ENCODE data around the gene GSTCD. TPM values are rescaled to one million over a fixed set of nuclear protein-coding genes. Genes with fewer than 3 reads are reported as not detected.

GSTCD gene
- total and polyA plus RNA-seq, 9 of the 15 experiments (the other 6 are each of a cell fraction or from before 2014, with no cell fraction given): 4.5 to 36.3 (median 16.0) TPM

- H3K27me3 ChIP-seq (ENCODE audit: control insufficient read depth in 2 of 2, insufficient read depth in 2 of 2, low read length in 2 of 2): peaks cover 0 to 4% of the 10 kb centered on the region in 2 experiments; a peak in 3 of 5 replicates
- no peaks in the 10 kb centered on the region for H4K20me1 ChIP-seq (replicated peaks; ENCODE audit: control insufficient read depth, insufficient read depth, low read length)
- CTCF ChIA-PET (ENCODE audit: low intra/inter-chr PET ratio): no interaction called here
- DNase-seq (ENCODE audit: extremely low read depth in 1 of 4, low spot score in 3 of 4) (no peak), FAIRE-seq (no peak), ATAC-seq (no peak)
- H2AFZ ChIP-seq (ENCODE audit: low read depth, low read length): no peak overlapping the region
- H3K4me2 ChIP-seq (ENCODE audit: insufficient read depth, low read length): no peak overlapping the region
- POLR2A ChIA-PET: no interaction called here
- no peaks in the 10 kb centered on the region for H3K9me1 ChIP-seq (ENCODE audit: control insufficient read depth, insufficient read depth, low read length)
- H3K9me3 ChIP-seq (replicated peaks; ENCODE audit: control insufficient read depth, insufficient read depth, low read depth, low read length): no peaks in the 10 kb centered on the region
- in situ Hi-C loops (cut with MboI): no loop called here
- intact Hi-C loops (cut with micrococcal nuclease): no loop called here
- no peak overlapping the region for H3K27ac ChIP-seq (ENCODE audit: extremely low read depth, low read depth, low read length)
- no TSS peak for BruUV-seq (replicated peaks)
- WGBS (ENCODE audit: insufficient coverage, low coverage, missing lambda C conversion rate): 61% methylated on average over 3 of the region's 3 CpGs
- no peaks in the 10 kb centered on the region for H3K36me3 ChIP-seq (ENCODE audit: control insufficient read depth, insufficient read depth, low read length)
- no peaks in the 10 kb centered on the region for H3K79me2 ChIP-seq (ENCODE audit: control insufficient read depth, insufficient read depth, low read length)
- H3K9ac ChIP-seq (ENCODE audit: insufficient read depth in 1 of 2, low read depth in 2 of 2, low read length in 2 of 2): no peak overlapping the region
- H3K4me1 ChIP-seq (replicated peaks in 1 of 2; ENCODE audit: control insufficient read depth in 2 of 2, insufficient read depth in 2 of 2, low read length in 2 of 2): no peaks in the 10 kb centered on the region
- H3K4me3 ChIP-seq: no peak overlapping the region
- TF ChIP-seq TAL1 (IDR thresholded peaks at IDR 0.05) (no peak), ZNF445 (CRISPR knock-in tag; IDR thresholded peaks at IDR 0.05; ENCODE audit: low read depth) (no peak), U2AF2 (optimal IDR thresholded peaks at IDR 0.05; ENCODE audit: low read depth, low read length) (no peak)
Observed at GRCh38 chr4:105661028-105661427, 47.6 kb upstream of the GSTCD start.

- FAIRE-seq (no peak), DNase-seq (ENCODE audit: extremely low read depth in 1 of 4, low spot score in 3 of 4) (no peak), ATAC-seq (no peak)
- Histone ChIP-seq H3K27me3 (ENCODE audit: control insufficient read depth in 2 of 2, insufficient read depth in 2 of 2, low read length in 2 of 2) (peaks cover 0 to 4% of the 10 kb centered on the region in 2 experiments; a peak in 2 of 5 replicates), H2AFZ (ENCODE audit: low read depth, low read length) (no peak overlapping the region), H3K36me3 (ENCODE audit: control insufficient read depth, insufficient read depth, low read length) (no peaks in the 10 kb centered on the region), H3K27ac (ENCODE audit: extremely low read depth, low read depth, low read length) (no peak overlapping the region), H3K4me1 (replicated peaks in 1 of 2; ENCODE audit: control insufficient read depth in 2 of 2, insufficient read depth in 2 of 2, low read length in 2 of 2) (no peaks in the 10 kb centered on the region), H3K79me2 (ENCODE audit: control insufficient read depth, insufficient read depth, low read length) (no peaks in the 10 kb centered on the region), H3K4me2 (ENCODE audit: insufficient read depth, low read length) (no peak overlapping the region), H3K4me3 (no peak overlapping the region), H3K9me1 (ENCODE audit: control insufficient read depth, insufficient read depth, low read length) (no peaks in the 10 kb centered on the region), H3K9me3 (replicated peaks; ENCODE audit: control insufficient read depth, insufficient read depth, low read depth, low read length) (no peaks in the 10 kb centered on the region), H3K9ac (ENCODE audit: insufficient read depth in 1 of 2, low read depth in 2 of 2, low read length in 2 of 2) (no peak overlapping the region), H4K20me1 (replicated peaks; ENCODE audit: control insufficient read depth, insufficient read depth, low read length) (no peaks in the 10 kb centered on the region)
- TF ChIP-seq CEBPB (tag; IDR thresholded peaks at IDR 0.05) (peak; percentile 8; the same call in 1 of the 2 replicates), ZKSCAN8 (CRISPR knock-in tag; IDR thresholded peaks at IDR 0.05) (no peak)
- WGBS (ENCODE audit: insufficient coverage, low coverage, missing lambda C conversion rate): 9% methylated on average over 2 of the region's 2 CpGs
- in situ Hi-C loops (cut with MboI): no loop called here
- no TSS peak for BruUV-seq (replicated peaks)
- CTCF ChIA-PET (ENCODE audit: low intra/inter-chr PET ratio): no interaction called here
- intact Hi-C loops (cut with micrococcal nuclease): no loop called here
- POLR2A ChIA-PET: no interaction called here
Observed at GRCh38 chr4:105662935-105663675, 45.5 kb upstream of the GSTCD start.
